Activated CD8-positive, alpha-beta memory T cell treated with anti-CD3 and anti-CD28 coated beads for 1 hour (primary cell): ENCODE measurements around the gene ATG7.
"Not testable (repeated sequence)": the region's sequence is repeated elsewhere in the genome, so short reads cannot be mapped to it uniquely, and the experiment has no call there.

Experiments
- DNase-seq, 2 donors: peaks; one replicate each; pipeline ENCODE4 v3.0.0-alpha.2; 2020; ENCODE audit warnings: low read depth in 1 of 2; ENCODE audit errors: extremely low read depth in 1 of 2

The ATG7 gene

DNA sequence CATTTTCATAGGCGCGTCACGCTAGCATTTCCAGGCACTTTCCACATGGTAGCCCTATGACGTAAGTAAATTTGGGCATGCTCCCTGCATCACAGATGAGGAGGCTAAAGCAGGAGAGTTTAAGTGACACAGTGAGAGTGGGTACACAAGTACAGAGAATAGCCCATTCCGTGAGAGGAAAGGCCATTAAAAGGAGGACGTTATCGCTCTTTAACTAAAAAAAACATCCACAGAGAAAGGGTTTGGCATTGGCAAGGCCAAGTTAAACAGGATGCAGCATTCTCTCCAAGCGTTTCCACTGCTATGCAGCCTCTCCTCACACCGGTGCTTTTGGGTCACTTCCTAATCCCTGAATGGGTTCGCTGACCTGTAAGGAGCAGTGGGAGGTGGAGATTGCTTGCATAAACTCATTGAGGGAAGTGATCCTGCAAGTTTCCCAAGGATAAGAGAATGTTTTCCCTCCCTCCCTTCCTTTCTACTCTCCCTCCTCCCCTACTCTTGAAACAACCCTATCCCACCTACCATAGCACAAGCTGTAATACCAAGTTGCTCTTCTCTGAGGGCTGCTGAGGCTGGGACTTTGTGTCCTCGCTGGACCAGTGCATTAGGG, 223.9 kb downstream of the ATG7 start:
- no peak for DNase-seq

GRCh38 chr3:11498177-11498576, 226.0 kb downstream of the ATG7 start:
- no peak for DNase-seq

- no peak for DNase-seq
Measured at GRCh38 chr3:11498646-11499045, 226.4 kb downstream of the ATG7 start.

- no peak for DNase-seq
Measured at GRCh38 chr3:11499144-11499543, 226.9 kb downstream of the ATG7 start.

- DNase-seq, result not testable (repeated sequence)
Measured at GRCh38 chr3:11502413-11502812, 230.2 kb downstream of the ATG7 start.

DNA sequence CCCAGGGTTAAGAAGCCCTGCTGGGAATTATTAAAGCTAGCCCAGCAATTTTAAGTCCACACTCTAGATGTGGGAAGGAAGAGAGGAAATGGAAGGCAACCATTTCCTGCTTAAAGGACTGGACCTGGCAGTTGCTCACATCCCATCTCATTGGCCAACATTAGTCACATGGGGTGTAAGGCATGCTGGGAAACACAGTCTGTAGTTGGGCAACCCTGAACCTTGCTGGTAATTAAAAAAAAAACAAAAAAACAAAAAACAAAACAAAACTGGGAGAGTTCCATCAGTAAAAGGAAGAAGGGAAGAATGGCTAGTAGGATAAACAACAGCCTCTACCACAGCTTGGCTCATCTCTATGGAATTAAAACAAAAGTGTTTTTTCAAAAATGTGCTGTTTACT, 235.5 kb downstream of the ATG7 start:
- DNase-seq, result no peak

DNA sequence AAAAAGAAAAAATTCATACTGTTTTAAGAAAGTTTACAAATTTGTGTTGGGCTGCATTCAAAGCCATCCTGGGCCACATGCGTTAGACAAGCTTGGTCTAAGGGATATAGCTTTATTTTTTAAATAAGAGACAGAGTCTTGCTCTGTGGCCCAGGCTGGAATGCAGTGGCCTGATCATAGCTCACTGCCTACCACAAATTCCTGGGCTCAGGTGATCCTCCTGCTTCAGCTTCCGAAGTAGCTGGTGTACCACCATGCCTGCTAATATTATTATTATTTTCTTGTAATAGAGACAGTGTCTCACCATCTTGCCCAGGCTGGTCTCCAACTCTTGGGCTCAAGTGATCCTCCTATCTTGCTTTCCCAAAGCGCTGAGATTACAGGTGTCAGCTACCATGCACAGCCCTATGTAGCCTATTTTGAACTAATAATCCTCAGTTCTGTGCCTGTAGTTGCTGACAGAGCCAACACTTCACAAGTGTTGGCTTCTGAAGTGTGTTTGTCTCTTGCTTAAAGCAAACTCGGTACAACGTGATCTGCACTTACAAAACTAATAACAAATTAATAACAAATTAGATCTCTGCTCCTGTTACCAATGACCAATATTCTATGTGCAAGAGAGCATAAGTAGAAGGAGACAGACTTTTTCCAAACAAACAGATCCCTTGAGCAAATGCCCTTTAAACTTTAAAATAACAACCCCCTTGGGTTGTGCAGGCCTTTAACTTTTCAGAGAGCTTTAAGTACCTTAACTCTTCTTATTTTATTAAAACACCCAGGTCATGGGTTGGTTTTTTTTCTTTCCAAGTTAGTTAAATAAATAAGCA, 236.4 kb downstream of the ATG7 start:
- DNase-seq, result no peak

GRCh38 chr3:11509173-11510000, 237.2 kb downstream of the ATG7 start:
- DNase-seq, result no peak

- no peak for DNase-seq
Measured at GRCh38 chr3:11510001-11510340, 237.8 kb downstream of the ATG7 start.

DNA sequence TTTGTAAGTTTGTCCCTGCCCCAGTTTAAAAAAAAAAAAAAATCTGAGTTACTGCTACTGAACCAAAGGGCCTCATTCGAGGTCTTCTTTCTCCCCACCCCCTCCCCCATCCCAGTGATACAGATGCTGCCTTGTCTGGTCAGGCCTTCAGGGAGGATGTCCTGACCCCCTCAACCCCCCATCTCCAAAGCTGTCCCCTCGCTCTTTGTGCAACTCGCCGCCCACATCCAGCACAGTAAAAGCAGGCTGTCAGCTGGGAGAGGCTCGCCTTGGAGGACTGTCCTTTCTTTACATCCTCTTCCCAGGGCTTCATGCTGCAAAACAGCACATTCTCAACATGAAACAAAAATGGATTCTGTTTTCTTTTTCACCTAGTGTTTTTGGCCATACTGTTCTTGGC, 238.2 kb downstream of the ATG7 start:
- no peak for DNase-seq

DNA sequence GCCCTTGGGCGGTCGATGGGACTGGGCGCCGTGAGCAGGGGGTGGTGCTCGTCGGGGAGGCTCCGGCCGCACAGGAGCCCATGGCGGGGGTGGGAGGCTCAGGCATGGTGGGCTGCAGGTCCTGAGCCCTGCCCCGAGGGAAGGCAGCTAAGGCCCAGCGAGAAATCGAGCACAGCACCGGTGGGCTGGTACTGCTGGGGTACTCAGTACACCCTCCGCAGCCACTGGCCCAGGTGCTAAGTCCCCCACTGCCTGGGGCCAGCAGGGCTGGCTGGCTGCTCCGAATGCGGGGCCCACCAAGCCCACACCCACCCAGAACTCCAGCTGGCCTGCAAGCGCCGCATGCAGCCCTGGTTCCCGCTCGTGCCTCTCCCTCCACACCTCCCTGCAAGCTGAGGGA, 239.4 kb downstream of the ATG7 start:
- not testable (repeated sequence) for DNase-seq

DNA sequence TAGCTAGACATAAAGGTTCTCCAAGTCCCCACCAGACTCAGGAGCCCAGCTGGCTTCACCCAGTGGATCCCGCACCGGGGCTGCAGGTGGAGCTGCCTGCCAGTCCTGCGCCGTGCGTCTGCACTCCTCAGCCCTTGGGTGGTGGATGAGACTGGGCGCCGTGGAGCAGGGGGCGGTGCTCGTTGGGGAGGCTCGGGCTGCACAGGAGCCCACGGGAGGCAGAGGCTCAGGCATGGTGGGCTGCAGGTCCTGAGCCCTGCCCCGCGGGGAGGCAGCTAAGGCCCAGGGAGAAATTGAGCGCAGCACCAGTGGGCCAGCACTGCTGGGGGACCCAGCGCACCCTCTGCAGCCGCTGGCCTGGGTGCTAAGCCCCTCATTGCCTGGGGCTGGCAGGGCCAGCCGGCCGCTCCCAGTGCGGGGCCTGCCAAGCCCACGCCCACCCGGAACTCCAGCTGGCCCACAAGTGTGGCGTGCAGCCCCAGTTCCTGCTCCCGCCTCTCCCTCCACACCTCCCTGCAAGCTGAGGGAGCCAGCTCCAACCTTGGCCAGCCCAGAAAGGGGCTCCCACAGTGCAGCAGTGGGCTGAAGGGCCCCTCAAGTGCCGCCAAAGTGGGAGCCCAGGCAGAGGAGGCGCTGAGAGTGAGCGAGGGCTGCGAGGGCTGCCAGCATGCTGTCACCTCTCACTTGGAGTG, 241.1 kb downstream of the ATG7 start:
- DNase-seq, result not testable (repeated sequence)

- no peak for DNase-seq
Measured at GRCh38 chr3:11513817-11514135, 241.6 kb downstream of the ATG7 start.

GRCh38 chr3:11514191-11514821, 242.1 kb downstream of the ATG7 start:
- no peak for DNase-seq

GRCh38 chr3:11517601-11518000, 245.4 kb downstream of the ATG7 start:
- no peak for DNase-seq

GRCh38 chr3:11521167-11521566, 249.0 kb downstream of the ATG7 start:
- DNase-seq, result no peak

DNA sequence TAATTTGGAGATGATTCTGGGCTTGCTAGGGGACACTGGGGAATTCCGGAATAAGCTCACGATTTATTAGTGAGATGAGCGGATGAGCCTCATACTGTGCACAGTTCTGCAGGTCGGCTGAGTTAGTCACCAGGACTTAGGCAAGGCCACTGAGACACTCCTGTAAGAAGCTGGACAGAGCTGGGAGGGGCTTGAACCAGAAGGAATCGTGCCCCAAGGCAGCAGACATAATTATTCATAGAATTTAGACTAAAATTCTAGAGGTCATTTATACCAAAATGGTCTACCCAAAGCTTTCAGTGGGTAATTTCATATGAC, 250.2 kb downstream of the ATG7 start:
- no peak for DNase-seq

DNA sequence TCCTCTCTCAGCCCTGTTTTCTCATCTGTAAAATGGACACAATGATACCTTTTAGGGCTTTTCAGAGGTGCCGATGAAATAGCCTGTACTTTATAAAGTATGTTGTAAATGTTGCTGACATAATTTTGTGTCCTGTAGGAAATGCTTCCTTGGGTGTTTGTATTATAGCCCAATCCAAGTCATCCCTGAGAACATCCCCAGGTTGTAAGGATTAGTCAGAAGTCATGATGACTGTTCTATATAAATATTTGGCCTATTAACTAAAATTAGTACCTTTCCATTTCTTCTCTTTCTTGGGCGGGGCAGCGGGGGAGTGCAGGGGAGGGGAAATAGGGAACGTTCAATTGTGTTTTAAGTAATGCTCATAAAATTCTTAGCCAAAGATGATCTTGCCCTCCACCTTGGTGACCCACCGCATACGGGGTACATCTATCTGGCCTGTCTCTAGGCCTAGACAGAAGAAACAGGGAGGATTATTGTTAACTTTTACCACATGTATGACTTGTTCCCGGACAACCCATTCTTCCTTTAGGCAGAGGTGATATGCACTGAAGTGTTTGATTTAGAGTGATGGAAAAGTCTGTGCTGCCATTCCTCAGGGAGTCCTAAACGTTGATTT, 250.9 kb downstream of the ATG7 start:
- DNase-seq, result no peak

DNA sequence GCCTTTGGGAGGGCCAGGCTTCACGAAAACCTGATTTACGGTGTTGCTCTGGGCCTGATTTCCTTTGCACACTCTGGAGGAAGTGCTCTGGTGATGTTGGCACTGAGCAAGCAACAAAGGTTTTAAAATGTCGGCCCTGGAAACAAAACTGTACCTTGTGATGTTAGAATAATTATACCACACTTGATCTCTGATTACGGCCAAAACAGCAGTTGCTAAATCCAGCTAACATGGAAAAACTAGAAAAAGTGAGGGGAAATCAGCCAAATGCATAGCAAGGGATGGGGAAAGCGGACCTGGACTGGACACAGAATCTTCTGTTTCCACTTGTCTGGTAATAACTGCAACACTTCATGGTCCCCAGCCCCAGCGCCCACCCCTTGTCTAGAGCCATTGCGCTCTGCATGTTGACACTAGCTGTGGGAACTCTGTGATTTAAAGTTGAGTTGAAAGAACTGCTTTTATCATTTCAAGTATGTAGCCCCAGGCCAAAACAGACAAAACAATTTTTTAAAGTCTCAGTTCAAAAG, 251.4 kb downstream of the ATG7 start:
- no peak for DNase-seq

DNA sequence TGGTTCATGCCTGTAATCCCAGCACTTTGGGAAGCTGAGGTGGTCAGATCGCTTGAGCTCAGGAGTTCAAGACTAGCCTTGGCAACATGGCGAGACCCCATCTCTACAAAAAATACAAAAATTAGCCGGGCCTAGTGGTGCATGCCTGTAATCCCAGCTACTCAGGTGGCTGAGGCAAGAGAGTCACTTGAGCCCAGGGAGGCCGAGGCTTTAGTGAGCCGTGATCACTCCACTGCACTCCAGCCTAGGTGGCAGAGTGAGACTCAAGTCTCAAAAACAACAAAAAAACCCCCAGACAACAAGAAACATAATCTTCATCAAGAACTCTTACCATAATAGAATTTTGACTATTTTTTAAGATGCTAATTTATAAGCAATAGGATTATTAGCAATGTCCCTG, 253.9 kb downstream of the ATG7 start:
- DNase-seq, result not testable (repeated sequence)
